HG03045 (cell line): ENCODE results near the gene FYB1.

Experiments
- ATAC-seq: cut with Tn5 transposase; IDR thresholded peaks from one replicate; pipeline ENCODE4 v1.9.1; 2021; ENCODE audit warnings: mild to moderate bottlenecking, moderate library complexity; ENCODE audit not compliant: unreplicated experiment

The FYB1 gene

DNA sequence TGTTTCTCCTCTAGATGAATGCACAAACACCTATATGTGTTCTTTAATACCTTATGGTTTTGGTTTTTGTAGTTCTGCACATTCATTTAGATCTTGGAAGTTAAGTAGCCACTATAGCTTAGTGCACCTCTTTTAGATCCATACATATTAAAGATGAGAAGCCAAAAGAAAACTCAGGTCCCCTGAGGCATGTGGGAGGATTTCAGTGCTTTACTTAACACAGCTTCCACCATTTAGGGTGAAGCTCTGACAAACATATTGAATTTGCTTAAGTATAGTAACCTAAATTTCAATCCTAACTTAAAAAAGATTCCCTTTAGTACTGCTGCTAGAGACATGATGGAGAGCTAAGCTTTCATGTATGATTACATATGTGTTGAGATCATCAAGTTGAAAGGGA, 119.5 kb downstream of the FYB1 start:
- ATAC-seq: no peak

DNA sequence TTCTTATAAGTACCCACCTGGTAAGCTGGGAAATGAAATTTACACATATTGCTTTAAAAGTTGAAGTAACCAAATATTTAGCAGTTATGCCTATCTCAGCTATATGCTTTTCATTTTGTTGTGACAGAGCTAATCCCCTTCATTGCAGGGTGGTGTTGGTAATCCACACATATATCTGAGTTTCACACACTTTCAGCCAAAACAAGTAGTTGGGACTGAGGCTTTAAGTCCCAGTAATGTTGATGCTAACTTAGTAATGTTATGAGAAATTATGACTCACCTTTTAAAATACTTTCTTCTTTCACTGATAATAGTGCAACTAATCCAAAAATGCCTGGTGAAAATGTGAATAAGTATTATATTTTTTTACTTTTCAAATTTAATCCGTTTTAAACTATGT, 126.0 kb downstream of the FYB1 start:
- no peak for ATAC-seq

DNA sequence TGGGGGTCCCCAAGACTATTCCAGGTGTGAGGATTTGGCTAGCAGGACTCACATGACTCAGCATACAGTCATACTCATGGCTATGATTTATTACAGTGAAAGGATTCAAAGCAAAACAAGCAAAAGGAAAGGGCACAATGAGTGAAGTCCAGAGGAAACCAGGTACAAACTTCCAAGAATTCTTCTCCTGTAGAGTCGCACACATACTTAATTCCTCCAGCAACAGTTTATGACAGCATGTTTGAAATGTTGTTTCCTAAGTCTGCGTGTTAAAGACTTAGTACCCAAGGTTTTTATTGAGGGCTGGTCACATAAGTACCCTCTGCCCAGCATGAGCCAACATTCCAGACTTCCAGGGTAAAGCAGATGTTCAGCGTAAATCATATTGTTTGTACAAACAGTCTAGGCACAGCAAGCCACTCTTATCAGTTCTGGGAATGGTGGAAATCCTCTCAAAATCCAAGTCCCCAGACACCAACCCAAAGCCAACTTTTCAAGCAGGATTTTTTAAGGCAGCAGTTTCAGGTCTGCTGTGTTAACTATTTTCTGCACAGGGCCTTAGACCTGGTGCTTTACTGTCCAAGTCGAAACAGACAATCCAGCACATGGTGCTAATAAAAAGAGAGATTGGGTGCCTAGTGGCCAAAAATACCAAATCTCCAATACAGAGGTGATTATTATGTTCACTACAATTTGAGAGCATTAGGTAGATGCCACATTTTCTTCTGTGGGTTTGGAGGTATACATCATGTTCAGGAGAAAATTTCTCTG, 126.6 kb downstream of the FYB1 start:
- ATAC-seq: no peak

DNA sequence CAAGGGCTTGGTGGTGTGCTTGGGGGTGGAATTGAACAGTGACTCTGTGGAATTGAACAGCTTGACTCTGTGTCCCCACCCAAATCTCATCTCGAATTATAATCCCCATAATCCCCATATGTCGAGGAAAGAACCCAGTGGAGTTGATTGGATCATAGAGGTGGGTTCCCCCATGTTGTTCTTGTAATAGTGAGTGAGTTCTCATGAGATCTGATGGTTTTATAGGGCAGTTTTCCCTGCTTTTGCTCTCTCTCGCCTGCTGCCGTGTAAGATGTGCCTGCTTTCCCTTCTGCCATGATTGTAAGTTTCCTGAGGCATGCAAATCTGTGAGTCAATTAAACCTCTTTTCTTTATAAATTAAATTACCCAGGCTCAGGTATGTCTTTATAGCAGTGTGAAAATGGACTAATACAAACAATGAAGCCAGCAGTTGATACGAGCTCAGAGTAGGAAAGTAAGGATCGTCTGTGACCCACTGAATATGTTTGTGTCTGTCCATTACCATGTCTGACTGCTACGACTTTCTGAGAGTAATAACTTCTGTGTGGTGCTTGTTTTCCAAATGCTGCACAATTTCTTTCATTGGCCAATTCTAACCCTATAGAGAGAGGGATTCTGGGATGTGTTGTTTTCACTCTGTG, 127.3 kb downstream of the FYB1 start:
- no peak for ATAC-seq

DNA sequence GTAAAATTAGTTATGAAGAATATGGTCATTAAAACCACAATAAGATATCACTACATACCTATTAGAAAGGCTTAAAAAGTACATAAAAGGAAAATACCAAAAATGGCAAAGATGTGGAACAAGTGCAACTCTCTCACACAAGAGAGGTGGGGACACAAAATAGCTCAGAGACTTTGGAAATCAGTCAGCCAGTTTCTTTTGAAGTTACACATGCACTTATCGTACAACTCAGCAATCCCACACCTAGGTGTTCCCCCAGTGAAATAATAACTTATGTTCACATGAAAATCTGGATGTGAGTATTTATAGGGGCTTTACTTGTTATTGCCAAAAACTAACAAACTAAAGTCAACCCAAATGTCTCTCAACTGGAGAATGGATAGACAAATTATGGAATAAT, 135.4 kb downstream of the FYB1 start:
- no peak for ATAC-seq

DNA sequence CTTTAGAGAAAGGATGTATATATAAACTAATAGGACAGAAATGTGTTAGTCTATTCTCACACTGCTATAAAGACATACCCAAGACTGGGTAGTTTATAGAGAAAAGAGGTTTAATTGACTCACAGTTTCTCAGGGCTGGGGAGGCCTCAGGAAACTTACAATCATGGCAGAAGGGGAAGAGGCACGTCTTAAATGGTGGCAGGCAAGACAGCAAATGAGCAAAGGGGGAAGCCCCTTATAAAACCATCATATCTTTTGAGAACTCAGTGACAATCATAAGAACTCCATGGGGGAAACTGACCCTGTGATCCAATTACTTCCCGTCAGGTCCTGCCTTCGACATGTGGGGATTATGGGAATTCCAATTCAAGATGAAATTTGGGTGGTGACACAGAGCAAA, 136.4 kb downstream of the FYB1 start:
- ATAC-seq: no peak

DNA sequence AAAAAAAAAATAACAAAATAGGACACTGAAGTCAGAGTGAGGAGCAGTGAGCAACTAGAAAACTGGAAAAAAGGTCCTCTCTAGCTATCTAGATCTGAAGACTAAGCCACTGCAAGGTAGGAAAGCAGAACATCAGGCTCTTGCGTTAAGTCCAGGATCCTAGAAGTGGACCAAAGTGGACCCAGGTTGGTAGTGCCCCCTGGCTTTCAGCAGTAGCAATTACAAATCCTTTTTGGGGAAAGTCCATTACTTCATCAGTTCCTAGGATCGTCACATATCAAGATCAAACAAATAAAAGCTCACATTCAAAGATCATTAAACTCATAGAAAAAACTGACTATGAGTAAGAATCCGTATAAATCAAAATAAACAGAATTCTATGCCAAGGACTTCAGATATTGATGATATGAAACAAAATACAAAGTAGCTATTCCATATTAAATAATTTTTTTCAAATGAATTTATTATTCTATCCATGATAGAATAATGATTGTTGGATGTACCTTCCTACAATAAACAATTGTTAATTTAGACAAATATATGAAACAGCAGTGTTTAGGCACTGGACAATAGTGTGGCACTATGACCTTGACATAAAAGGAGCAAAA, 138.7 kb downstream of the FYB1 start:
- no peak for ATAC-seq

DNA sequence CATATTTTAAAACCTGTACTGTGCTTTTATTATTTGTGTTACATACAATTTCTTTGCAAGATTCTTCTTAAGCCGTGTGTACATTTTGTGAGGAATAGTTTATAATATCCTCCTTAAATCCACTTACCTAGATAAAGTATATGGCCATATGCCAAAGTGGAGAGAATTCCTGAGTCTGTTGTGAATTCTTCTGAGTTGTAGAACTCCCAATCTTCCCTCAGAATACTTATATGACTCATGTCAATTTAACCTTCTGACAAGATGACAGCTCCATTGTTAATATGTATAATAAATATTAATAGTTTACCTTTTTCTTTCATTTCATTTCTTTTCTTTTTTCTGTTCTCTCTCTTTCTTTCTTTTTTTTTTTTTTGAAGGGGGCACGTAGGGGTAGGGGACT, 139.2 kb downstream of the FYB1 start:
- ATAC-seq: no peak

DNA sequence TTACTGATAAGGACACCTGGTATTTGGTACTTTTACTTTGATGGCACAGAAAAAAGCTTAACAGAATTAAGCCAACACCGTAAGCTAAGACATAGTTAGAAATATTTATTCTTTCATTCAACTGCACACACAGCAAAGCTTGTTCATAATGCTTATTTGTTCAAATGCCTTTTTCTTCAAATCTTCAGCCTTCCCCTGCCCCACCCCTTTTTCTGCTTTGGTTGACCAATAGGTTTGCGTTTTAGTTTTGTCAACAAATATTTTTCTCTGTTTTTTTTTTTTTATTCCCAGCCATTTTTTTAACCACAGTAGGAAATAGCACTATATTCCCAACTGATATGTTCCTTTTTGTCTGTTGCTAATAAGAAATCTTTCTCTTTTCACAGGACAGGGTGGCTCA, 140.2 kb downstream of the FYB1 start:
- no peak for ATAC-seq

DNA sequence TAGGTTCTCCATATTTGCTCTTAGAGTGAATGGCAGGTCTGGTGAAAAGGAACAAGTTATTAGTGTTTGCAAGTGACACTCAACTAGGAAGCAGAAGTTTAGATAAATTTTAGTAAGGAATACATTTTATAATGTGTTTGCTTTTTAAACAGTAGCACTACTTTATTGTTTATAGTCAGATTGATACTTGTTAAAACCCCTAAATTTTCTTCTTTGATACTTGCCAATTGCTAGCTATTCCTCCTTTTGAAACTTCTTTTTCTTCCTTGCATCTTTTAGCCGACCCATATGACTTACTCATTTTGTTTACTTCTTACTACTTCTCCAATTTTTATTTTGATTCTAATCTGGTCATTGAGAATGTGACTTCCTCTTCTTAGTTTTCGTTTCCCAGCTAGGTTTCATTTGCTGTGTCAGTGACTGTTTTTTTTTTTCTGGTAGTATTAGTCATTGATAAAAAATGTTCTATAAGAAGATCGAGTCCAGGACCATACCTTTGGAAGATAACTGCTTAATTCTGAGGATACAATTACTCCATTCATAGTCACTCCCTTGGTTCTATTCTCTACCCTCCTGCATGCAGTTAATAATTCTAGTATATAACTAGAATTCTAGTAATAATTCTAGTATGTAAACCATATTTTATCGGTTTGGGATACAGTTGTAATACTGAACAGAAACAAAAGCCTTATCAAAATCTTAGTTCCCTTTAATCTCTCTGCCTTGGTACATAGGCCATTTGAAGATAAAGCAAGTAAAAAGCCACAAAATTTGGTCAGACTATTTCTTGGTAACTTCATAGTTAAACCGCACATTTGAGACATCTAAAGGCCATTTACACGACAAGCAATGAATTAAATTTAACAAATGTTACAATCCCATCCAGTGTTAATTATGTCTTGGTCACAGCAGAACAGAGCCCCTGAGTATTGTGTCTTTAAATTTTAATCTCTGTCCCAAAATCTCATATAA, 142.3 kb downstream of the FYB1 start:
- no peak for ATAC-seq

DNA sequence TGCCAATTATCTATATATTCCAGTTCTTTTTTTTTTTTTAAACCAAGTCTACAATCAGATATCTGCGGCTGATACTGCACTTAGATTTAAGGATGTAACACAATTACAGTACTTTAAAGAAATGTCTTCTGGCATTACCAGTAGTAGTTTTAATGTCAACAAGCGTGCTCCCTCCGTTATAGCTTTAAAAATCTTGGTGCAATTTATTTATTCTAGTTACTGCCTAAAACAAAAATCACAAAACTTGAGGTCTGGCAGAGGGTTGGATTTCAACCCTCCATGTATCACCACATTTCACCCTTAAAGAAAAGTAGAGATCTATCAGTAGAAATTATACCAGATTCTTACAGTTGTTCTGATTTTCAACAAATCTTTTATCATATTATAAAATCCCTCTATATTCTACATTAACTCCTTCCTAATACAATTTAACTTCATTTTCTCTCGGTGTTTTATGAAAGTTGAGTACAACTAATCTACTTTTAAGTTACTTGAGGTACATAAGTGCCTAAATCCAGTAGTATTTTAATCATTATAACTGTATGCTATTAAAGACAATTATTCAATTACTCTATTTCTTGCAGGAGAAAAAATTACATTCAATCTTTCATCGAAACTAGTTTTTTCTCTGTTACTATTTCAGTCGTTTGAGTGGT, 143.1 kb downstream of the FYB1 start:
- no peak for ATAC-seq

DNA sequence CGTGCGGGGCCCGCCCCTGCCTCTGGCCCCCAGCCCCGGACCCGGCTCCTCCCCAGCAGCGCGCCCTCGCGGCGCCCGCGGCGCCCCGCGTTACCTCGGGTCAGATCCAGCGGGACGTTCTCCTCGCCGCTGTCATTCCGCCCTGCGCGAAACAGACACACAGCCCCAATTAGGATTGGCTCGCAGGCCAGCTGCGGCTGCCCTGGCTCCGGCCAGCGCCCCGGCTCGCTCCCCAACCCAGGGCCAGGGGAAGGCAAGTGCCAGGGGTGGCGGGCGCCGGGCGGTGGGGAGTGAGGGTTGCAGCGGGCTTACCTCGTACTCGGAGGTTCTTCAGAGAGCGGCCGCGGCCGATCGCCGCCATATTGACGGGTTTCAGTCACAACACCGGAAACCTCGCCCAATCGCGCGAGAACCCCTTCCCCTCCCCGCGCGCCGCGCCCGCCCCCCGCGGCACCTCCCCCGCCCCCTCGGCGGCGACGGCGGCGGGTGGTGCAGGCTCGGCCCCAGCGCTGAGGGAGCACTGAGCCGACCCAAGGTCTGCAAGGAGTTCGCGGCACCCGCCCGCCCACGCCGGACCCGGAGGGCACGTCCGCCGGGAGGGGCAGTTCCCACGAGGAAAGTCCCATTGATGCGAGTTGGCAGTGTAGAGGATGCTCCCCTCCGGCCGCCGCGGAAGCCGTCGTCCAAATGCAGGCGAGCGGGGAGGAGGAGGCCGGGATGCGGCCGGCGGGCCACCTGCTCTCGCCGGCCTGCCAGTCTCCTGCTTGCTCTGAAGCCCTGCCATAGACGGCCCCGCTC, 145.1 kb downstream of the FYB1 start, which contains the start of gene RICTOR:
Gene RICTOR (minus strand): TSS at position 383 of the 798 bp plus-strand sequence. CDS start 22 bp downstream, at position 361.
- ATAC-seq: peak; percentile 83

DNA sequence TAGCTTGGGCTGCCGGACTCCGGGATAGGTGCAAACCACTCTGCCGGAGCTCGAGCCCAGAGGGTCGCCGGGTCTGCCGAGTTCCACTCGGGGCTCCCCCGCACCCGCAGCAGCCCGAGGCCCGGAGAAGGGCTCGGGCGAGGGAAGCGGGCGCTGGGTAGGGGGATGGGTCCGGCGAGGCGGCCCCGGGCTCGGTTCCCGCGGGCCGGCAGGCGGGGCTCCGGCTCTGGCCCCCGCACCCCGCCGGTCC, 145.7 kb downstream of the FYB1 start:
- peak; percentile 36 for ATAC-seq

DNA sequence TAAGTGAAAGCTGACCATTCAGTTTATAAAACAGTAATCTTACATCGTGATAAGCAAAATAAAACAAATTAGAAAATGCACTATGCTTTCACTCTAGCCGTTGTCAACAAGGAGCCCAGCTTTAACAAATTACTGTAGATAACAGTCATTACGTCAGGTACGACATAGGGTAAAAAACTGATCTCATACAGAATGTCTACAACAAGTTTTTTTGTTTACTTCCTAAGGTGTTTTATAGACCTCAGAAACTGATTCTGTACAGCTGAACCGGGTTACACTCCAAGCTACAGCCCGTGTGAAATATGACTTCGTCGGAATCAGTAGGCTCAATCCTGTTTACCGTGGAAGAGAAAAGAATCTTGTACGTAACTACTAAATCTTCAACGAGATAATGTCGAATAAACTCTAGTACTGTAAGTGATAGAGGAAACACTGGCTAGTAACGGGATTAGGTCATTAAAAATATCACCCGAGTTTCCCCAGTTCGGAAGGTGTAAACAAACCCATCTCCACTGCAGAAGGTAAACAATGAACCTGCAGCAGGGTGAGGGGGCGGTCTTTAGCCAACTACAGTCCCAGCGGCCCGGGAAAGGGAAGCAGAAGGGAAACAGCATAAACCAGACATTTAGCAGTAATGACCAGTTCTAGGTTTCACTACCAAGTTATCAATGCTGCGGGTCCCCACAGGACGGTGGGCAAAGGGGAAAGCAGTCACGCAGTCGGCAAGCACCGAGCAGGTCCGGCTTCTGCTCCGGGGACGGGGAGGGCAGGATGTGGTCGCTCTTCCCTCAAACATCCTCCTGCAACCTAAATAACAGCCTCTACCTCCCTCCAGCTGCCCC, 146.2 kb downstream of the FYB1 start:
- ATAC-seq: peak; percentile 37

DNA sequence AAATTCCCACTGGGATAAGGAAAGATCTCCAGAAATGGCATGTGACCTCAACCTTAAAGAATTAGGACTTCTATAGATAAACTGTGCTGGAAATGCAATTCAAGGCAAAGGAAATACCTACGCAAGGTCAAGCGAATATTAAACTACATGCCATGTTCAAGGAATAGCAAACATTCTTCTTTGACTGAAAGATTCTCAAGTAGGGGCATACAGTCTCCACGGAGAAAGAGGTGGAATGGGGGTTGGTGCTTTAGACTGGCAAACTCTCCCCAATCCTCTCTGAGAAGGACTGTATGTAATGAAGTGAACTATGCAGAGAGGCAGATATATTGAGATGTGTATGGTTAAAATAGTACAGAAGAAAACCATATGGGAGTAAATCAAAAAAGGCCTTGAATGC, 151.3 kb downstream of the FYB1 start:
- no peak for ATAC-seq

DNA sequence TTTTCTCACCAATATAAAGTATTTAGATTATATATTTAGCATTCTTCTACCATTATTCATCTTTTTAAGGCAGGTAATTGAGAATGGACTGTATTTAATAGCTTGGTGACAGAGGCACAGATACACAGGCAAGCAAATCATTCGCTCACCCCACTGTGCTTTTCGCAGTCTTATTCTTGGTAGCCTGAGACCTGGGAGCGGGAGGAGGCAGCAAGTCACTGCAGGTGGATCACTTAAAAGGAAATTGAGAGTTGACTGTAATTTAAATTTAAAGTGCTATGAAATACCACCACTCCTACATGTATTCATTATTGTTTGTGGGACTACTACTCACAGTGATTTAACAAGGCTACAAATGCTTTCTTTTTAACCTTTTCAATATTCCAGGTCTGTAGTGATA, 154.9 kb downstream of the FYB1 start:
- no peak for ATAC-seq

DNA sequence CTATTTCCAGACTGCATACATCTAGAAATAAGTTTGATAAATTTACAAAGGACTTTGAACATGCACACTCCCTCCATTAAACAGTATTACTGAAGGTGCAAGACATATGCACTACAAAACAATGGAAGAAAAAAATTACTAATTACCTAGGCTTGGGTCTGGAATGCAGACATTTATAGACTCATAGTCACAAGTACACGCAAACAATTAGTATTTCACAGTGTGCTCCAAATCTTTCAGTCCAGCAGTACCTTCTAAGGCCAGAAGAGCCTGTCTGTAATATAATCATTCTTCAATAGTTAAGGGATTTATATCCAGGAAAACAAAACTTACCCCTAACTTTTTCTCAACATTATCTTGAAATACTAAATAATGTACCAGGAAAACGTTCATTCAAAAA, 156.3 kb downstream of the FYB1 start:
- ATAC-seq: no peak

DNA sequence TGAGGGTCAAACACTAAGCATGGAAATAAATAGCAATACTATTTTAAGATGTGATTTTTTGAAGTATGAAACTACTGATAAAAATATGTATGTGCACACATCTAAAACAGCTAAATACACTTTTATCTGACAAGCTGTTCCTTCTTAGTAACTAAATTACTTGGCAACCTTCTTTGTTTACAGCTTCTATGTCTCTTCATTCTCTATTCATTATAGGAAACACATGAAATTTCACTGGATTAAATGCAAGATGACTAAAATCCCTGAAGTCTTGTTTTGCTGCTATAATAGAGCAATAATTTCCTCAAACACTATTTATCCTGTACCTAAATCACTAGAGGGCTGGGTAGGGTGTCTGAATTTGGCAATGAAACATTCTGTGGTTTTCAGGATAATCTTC, 156.8 kb downstream of the FYB1 start:
- no peak for ATAC-seq

DNA sequence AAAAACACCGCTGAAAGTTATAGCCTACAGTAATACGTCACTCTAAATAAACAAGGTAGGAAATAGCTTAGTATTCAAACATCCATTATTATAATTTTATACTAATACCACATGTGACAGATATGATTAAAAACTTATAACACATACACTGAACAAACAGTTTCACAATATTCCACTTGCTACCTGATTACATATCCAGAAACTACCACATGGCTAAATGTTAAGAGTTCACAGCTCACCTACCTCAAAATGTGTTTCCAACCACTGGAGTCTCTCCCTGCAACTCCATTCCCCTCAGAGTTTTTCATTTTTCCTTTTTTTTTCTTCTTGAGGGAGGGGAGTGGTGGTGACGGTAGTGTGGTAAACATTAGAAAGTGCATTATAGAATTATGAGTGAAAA, 157.3 kb downstream of the FYB1 start:
- no peak for ATAC-seq
